ENCODE measurements around the gene ANO1. TPM values are rescaled to one million over a fixed set of nuclear protein-coding genes. Genes with fewer than 3 reads are reported as not detected.

ANO1 gene
- total RNA-seq, 1 donor from 2014 or later = 244 TPM

GRCh38 chr11:70100280-70100603, 22.1 kb downstream of the ANO1 start:
- intact Hi-C loops (cut with DNase I) = no loop called here
- no peak for TF ChIP-seq CTCF (IDR thresholded peaks at IDR 0.05)
- Histone ChIP-seq H3K4me1 (peaks cover 14 to 66% of the 10 kb centered on the region in 2 donors), H3K9me3 (no peaks in the 10 kb centered on the region), H3K27me3 (no peaks in the 10 kb centered on the region), H3K36me3 (peaks cover 0 to 13% of the 10 kb centered on the region in 2 donors), H3K4me3 (no peak overlapping the region), H3K27ac (peak overlapping the region; percentile 11 to 78)
- no peak for DNase-seq (ENCODE audit: low spot score in 2 of 2)

GRCh38 chr11:70100791-70101190, 22.7 kb downstream of the ANO1 start:
- H3K4me1 ChIP-seq = peaks cover 14 to 69% of the 10 kb centered on the region in 2 donors
- intact Hi-C loops (cut with DNase I) = no loop called here

GRCh38 chr11:70103256-70103975, 25.3 kb downstream of the ANO1 start:
- TF ChIP-seq CTCF (IDR thresholded peaks at IDR 0.05) = no peak
- peaks cover 20 to 75% of the 10 kb centered on the region in 2 donors for H3K4me1 ChIP-seq

More at GRCh38 chr11:70100791-70101190, 22.7 kb downstream of the ANO1 start:
- Histone ChIP-seq H3K36me3 (peaks cover 0 to 13% of the 10 kb centered on the region in 2 donors), H3K27ac (peak overlapping the region; percentile 11 to 78), H3K4me3 (no peak overlapping the region), H3K9me3 (no peaks in the 10 kb centered on the region), H3K27me3 (no peaks in the 10 kb centered on the region)
- no peak for DNase-seq (ENCODE audit: low spot score in 2 of 2)
- TF ChIP-seq CTCF (IDR thresholded peaks at IDR 0.05) = no peak

GRCh38 chr11:70104419-70104818, 26.3 kb downstream of the ANO1 start:
- peaks cover 20 to 68% of the 10 kb centered on the region in 2 donors for H3K4me1 ChIP-seq
- peaks cover 5 to 33% of the 10 kb centered on the region in 2 donors for H3K36me3 ChIP-seq
- H3K27ac ChIP-seq = peak overlapping the region; percentile 87 to 92
- no peaks in the 10 kb centered on the region for H3K9me3 ChIP-seq
- intact Hi-C loops (cut with DNase I) = loop anchor here (2.0 kb wide), 1 partner anchor 186 kb away; no protein-coding TSS in a partner anchor
- DNase-seq (ENCODE audit: low spot score in 2 of 2) = peak; percentile 77 to 96
- no peaks in the 10 kb centered on the region for H3K27me3 ChIP-seq
- no peak overlapping the region for H3K4me3 ChIP-seq
- peak in 1 of 3 experiments; percentile 43 for TF ChIP-seq CTCF (IDR thresholded peaks at IDR 0.05)

More at GRCh38 chr11:70103256-70103975, 25.3 kb downstream of the ANO1 start:
- Histone ChIP-seq H3K27me3 (no peaks in the 10 kb centered on the region), H3K4me3 (no peak overlapping the region), H3K27ac (peak overlapping the region; percentile 87 to 92), H3K9me3 (no peaks in the 10 kb centered on the region), H3K36me3 (peaks cover 0 to 23% of the 10 kb centered on the region in 2 donors)
- intact Hi-C loops (cut with DNase I) = no loop called here
- DNase-seq (ENCODE audit: low spot score in 2 of 2) = no peak

- intact Hi-C loops (cut with DNase I) = loop anchor here (2.0 kb wide), 1 partner anchor 186 kb away; no protein-coding TSS in a partner anchor
- peak overlapping the region; percentile 87 to 92 for H3K27ac ChIP-seq
- no peak for DNase-seq (ENCODE audit: low spot score in 2 of 2)
These were observed 26.8 kb downstream of the ANO1 start for GRCh38 chr11:70104961-70105360.

More at GRCh38 chr11:70104961-70105360, 26.8 kb downstream of the ANO1 start:
- TF ChIP-seq CTCF (IDR thresholded peaks at IDR 0.05) = no peak
- Histone ChIP-seq H3K4me1 (peaks cover 20 to 62% of the 10 kb centered on the region in 2 donors), H3K9me3 (no peaks in the 10 kb centered on the region), H3K36me3 (peaks cover 5 to 38% of the 10 kb centered on the region in 2 donors), H3K4me3 (no peak overlapping the region), H3K27me3 (no peaks in the 10 kb centered on the region)

All from ascending aorta (tissue), 2 donors.